Nephron (organoid): ENCODE data around the gene RPL37.

ENCODE experiments used
- H3K27ac Mint-ChIP-seq, 3 experiments: 2 replicates each; pipeline ENCODE4 v1.8.0; 2020; ENCODE audit warnings: mixed read lengths in 3 of 3, mild to moderate bottlenecking in 2 of 3, moderate library complexity in 1 of 3
- H3K27me3 Mint-ChIP-seq: 2 replicates; pipeline ENCODE4 v1.8.0; 2021; ENCODE audit warnings: low read depth, mild to moderate bottlenecking, moderate library complexity, mixed read lengths
- H3K36me3 Mint-ChIP-seq: 2 replicates; pipeline ENCODE4 v1.8.0; 2020; ENCODE audit warnings: low read depth, mixed read lengths
- H3K4me1 Mint-ChIP-seq: 2 replicates; pipeline ENCODE4 v1.8.0; 2020; ENCODE audit warnings: mixed read lengths
- H3K4me3 Mint-ChIP-seq, 3 experiments: 2 replicates each; pipeline ENCODE4 v1.8.0; 2020; ENCODE audit warnings: mild to moderate bottlenecking in 3 of 3, mixed read lengths in 3 of 3, moderate library complexity in 2 of 3
- H3K9me3 Mint-ChIP-seq: 2 replicates; pipeline ENCODE4 v1.8.0; 2020; ENCODE audit warnings: mixed read lengths
- TF ChIP-seq, protein P1 (sequence below), 3 experiments: fragments of 200-600 bp; sonication (generic); IDR thresholded peaks; one replicate each; pipeline ENCODE4 v1.5.0; 2021; ENCODE audit warnings: antibody characterized with exemption in 3 of 3; ENCODE audit not compliant: unreplicated experiment in 3 of 3

RPL37 gene

DNA sequence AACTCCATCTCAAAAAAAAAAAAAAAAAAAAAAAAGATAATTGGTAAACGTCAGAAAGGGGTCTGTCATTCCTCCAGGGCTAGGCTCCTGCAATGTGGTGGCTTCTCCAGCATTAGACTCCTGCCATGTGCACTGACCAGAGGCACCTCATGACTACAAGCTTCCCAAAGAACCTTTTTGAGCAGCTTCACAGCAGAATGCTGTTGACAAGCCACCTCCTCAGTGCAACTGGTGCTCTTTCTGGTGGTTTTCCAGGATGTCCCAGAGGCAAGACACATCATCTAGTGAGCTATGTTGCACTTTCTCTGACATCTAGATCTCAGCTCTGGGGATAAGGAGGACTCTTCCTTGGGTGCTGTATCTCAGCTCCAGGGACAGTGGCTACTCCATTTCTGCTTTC lies 11.6 kb downstream of the RPL37 start:
- Mint-ChIP-seq H3K36me3 (peaks cover 42% of the 10 kb centered on the region), H3K4me1 (no peaks in the 10 kb centered on the region), H3K9me3 (no peaks in the 10 kb centered on the region), H3K27ac (no peak overlapping the region), H3K27me3 (no peaks in the 10 kb centered on the region), H3K4me3 (no peak overlapping the region)
- TF ChIP-seq, protein P1, sequence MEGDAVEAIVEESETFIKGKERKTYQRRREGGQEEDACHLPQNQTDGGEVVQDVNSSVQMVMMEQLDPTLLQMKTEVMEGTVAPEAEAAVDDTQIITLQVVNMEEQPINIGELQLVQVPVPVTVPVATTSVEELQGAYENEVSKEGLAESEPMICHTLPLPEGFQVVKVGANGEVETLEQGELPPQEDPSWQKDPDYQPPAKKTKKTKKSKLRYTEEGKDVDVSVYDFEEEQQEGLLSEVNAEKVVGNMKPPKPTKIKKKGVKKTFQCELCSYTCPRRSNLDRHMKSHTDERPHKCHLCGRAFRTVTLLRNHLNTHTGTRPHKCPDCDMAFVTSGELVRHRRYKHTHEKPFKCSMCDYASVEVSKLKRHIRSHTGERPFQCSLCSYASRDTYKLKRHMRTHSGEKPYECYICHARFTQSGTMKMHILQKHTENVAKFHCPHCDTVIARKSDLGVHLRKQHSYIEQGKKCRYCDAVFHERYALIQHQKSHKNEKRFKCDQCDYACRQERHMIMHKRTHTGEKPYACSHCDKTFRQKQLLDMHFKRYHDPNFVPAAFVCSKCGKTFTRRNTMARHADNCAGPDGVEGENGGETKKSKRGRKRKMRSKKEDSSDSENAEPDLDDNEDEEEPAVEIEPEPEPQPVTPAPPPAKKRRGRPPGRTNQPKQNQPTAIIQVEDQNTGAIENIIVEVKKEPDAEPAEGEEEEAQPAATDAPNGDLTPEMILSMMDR (IDR thresholded peaks at IDR 0.05; ENCODE audit: unreplicated experiment in 3 of 3) = no peak

DNA sequence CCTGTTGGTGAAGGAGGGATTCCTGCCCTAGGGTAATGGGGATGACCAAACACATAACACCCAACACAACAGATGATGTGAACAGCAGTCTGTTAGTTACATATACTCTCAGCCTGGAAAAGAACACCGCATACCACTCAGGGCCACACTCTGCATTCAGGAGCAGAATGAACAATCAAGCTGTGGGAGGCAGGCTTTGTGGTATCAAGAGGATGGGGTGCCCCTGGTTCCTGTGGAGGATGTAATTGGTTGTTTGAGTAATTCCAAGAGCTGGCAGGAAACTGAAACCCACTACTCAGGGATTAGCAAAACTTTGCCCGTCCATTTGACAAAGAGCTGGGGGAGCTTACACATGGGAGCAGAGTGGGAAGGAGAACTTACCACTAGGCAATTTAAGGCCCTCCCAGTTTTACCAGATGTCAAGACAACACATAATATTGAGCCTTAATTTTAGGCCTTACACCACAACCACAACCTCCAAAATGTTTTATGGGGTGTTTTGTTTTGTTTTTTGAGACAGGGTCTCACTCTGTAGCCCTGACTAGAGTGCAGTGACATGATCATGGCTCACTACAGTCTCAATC lies 21.2 kb downstream of the RPL37 start:
- TF ChIP-seq, protein P1 (IDR thresholded peaks at IDR 0.05; ENCODE audit: unreplicated experiment in 3 of 3) = no peak
- H3K27ac Mint-ChIP-seq = no peak overlapping the region
- H3K9me3 Mint-ChIP-seq = no peaks in the 10 kb centered on the region
- H3K27me3 Mint-ChIP-seq = no peaks in the 10 kb centered on the region
- no peaks in the 10 kb centered on the region for H3K36me3 Mint-ChIP-seq
- no peak overlapping the region for H3K4me3 Mint-ChIP-seq
- no peaks in the 10 kb centered on the region for H3K4me1 Mint-ChIP-seq

DNA sequence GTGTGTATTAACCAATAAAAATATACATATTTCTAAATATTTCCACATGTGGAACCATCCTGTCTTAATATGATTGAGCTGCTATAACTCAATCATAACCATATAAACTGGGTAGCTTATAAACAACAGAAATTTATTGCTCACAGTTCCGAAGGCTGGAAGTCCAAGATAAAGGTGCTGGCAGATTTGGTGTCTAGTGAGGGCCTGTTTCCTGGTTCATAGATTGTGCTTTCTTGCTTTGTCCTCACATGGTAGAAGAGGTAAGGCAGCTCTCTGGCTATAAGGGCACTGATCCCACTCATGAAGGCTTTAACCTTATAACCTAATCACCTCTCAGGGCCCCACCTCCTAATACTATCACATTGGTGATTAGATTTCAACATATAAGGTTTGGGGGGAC lies 22.9 kb downstream of the RPL37 start:
- Mint-ChIP-seq H3K9me3 (no peaks in the 10 kb centered on the region), H3K27me3 (no peaks in the 10 kb centered on the region), H3K36me3 (no peaks in the 10 kb centered on the region), H3K4me3 (no peak overlapping the region), H3K4me1 (no peaks in the 10 kb centered on the region), H3K27ac (no peak overlapping the region)
- TF ChIP-seq, protein P1 (IDR thresholded peaks at IDR 0.05; ENCODE audit: unreplicated experiment in 3 of 3) = no peak

DNA sequence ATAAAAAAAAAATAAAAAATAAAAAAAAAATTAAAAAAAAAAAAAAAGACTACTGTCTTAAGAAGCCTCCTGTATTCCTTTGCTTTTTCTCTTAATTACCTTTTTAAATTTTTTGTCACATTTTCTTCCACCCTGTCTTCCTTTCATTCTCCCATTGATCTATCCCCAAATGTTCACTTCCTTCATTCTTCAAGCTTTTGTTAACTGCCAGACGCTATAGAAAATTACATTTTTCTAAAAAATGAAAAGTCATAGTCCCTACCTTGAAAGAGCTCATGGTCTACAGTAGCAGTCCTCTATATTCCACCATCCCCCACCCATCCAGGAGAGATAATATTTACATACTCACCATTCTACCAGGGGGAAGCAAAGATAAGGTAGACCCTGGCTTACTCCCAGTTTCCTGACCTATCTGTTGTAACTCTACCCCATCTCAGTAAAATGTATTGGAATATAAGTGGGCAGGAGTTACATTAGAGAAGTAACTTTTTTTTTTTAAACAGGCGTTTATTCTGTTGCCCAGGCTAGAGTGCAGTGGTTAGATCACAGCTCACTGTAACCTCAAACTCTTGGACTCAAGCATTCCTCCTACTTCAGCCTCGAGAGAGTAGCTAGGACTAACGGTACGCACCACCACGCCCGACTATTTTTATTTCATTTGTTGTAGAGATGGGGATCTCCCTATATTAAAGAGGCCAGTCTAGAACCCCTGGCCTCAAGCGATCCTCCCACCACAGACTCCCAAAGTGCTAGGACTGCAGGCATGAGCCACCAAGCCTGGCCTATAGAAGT lies 33.1 kb downstream of the RPL37 start:
- H3K27ac Mint-ChIP-seq = peak overlapping the region in 1 of 3 experiments; percentile 36
- TF ChIP-seq, protein P1 (IDR thresholded peaks at IDR 0.05; ENCODE audit: unreplicated experiment in 3 of 3) = no peak
- H3K9me3 Mint-ChIP-seq = no peaks in the 10 kb centered on the region
- peaks cover 4% of the 10 kb centered on the region for H3K36me3 Mint-ChIP-seq
- H3K27me3 Mint-ChIP-seq = no peaks in the 10 kb centered on the region
- peaks cover 20% of the 10 kb centered on the region for H3K4me1 Mint-ChIP-seq
- peak overlapping the region; percentile 22 to 37 (median 28) for H3K4me3 Mint-ChIP-seq

DNA sequence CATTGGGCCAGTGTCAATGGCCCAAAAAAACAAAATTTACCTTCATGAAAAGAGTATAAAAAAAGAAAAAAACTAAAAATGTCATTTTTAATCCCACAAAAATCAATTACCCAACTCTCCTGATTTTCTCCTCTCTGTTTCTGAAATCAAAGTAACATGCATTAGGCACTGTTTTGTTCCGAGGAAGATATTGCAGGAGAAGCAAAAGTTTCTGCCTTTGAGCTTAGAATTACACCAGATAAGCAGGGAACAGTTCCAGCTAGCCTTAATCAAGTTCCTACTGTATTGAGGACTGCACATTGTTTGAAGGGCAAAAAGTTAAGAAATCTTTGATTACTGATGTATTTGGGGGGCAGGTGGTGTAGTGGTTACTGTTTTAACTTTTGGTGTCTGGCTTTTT lies 35.8 kb downstream of the RPL37 start:
- TF ChIP-seq, protein P1 (IDR thresholded peaks at IDR 0.05; ENCODE audit: unreplicated experiment in 3 of 3) = no peak
- Mint-ChIP-seq H3K27ac (peak overlapping the region; percentile 68 to 85 (median 82)), H3K4me3 (peak overlapping the region; percentile 92 to 95 (median 93)), H3K36me3 (peaks cover 18% of the 10 kb centered on the region), H3K4me1 (peaks cover 33% of the 10 kb centered on the region), H3K9me3 (no peaks in the 10 kb centered on the region), H3K27me3 (no peaks in the 10 kb centered on the region)
